GM12891 (cell line): ENCODE measurements around the gene SELENOF.

Experiments
- POLR2A ChIP-seq: IDR thresholded peaks from 2 replicates; pipeline ENCODE4 v1.6.1; 2011; ENCODE audit warnings: low read depth, low read length, control low read depth
- POLR2AphosphoS5 ChIP-seq: IDR thresholded peaks from 2 replicates; pipeline ENCODE4 v1.6.1; 2011; ENCODE audit warnings: low read depth, low read length, control low read depth
- TAF1 ChIP-seq: IDR thresholded peaks from 2 replicates; pipeline ENCODE4 v1.6.1; 2011; ENCODE audit warnings: low read depth, low read length, control low read depth

DNA sequence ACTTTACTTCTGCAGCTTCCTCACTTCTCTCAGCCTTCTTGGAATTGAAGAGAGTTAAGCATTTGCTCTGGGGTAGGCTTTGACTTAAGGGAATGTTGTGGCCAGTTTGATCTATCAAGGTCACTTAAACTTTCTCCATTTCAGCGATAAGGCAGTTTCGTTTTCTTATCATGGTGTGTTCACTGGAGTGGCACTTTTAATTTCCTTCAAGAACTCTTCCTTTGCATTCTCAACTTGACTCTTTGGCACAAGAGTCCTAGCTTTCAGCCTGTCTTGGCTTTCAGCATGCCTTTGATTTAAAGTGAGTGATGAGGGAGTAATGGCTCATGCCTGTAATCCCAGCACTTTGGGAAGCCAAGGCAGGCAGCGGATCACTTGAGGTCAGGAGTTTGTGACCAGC is 39.2 kb upstream of the SELENOF start:
- TF ChIP-seq TAF1 (no peak), POLR2A (no peak), POLR2AphosphoS5 (no peak)
